Lower leg skin (tissue), 3 donors: ENCODE measurements around the gene BCL7A.

ENCODE experiments used
- POLR2A ChIP-seq, 2 donors: fragments of 450-650 bp; IDR thresholded peaks; one replicate each; pipeline ENCODE4 v1.6.1; 2016 to 2017; ENCODE audit warnings: antibody characterized with exemption in 2 of 2, mild to moderate bottlenecking in 1 of 2, moderate library complexity in 1 of 2
- TF ChIP-seq, protein P1 (sequence below), 3 donors: fragments of 450-650 bp; IDR thresholded peaks; one replicate each; pipeline ENCODE4 v1.5.1; 2016; ENCODE audit warnings: antibody characterized with exemption in 3 of 3, mild to moderate bottlenecking in 3 of 3, moderate library complexity in 2 of 3

DNA sequence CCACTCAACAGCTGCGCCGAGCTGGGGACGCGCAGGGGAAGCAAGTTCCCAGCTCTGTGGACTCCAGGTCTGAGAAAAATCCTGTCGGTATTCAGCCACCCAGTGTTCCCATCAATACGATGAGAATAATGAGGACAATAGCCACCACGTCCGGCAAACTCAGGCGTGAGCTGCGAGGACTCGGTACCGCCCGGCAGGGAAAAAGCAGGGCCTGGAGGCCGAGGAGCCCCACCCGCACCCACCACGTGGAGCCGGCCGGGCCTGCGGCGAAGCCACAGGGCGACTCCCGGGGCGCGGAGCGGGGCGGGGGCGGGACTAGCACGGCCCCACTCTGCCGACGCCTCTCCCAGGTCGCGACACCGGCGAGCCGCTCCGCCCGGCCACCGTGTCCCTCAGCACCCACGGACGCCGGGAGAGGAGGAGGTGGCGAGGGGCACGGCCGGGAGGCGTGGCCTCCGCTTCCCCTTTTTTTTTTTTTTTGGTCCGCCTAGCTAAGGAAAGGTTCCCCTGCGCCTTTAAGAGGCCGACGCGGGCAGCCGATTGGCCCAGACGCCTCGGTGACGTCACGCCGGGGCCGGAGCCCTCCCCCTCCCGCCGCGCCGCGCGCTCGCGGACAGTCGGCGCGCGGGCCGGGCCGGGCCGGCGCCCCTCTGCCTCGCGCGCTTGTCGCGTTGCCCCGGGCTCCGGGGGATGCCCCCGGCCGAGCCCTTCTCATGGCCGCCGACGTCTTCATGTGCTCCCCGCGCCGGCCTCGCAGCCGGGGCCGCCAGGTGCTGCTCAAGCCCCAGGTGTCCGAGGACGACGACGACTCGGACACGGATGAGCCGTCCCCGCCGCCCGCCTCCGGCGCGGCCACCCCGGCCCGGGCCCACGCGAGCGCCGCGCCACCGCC is 56.7 kb downstream of the BCL7A start, which contains the start of gene MLXIP:
- TF ChIP-seq, protein P1, sequence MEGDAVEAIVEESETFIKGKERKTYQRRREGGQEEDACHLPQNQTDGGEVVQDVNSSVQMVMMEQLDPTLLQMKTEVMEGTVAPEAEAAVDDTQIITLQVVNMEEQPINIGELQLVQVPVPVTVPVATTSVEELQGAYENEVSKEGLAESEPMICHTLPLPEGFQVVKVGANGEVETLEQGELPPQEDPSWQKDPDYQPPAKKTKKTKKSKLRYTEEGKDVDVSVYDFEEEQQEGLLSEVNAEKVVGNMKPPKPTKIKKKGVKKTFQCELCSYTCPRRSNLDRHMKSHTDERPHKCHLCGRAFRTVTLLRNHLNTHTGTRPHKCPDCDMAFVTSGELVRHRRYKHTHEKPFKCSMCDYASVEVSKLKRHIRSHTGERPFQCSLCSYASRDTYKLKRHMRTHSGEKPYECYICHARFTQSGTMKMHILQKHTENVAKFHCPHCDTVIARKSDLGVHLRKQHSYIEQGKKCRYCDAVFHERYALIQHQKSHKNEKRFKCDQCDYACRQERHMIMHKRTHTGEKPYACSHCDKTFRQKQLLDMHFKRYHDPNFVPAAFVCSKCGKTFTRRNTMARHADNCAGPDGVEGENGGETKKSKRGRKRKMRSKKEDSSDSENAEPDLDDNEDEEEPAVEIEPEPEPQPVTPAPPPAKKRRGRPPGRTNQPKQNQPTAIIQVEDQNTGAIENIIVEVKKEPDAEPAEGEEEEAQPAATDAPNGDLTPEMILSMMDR (IDR thresholded peaks at IDR 0.05) = no peak
- TF ChIP-seq POLR2A (IDR thresholded peaks at IDR 0.05) = peak in 1 of 2 donors; percentile 44
